Measurements from ENCODE around the gene CRYBG1.

DNA sequence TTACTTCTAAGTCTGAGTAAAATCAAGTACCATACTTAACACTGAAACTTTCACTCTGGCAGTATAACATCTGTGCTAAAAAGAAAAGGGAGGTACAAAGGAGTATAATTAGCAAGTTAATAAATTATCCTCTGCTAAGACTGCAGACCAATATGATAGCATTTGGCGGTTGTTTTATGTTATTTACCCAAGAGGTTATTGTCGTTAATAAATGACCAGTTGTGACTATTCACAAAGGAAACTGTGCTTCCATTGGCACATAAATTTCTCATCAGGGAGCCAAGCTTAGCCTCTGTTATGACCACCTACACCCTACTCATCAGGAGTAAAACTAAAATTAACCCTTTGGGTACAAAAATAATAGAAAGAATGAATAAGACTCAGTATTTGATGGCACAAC is 86.5 kb downstream of the CRYBG1 start:
- TF ChIP-seq EHMT2 (IDR thresholded peaks at IDR 0.05; ENCODE audit: borderline replicate concordance, low read depth, low read length) = no peak
- TF ChIP-seq MAFF (IDR thresholded peaks at IDR 0.05; ENCODE audit: low read depth, low read length) = no peak
- no peak for TF ChIP-seq ESRRA (CRISPR knock-in tag; IDR thresholded peaks at IDR 0.05; ENCODE audit: low read depth)
- no peak for TF ChIP-seq NFATC3 (CRISPR knock-in tag; IDR thresholded peaks at IDR 0.05)
- no peak for TF ChIP-seq ZNF660 (CRISPR knock-in tag; IDR thresholded peaks at IDR 0.05; ENCODE audit: borderline replicate concordance, low read depth)
- no peak for TF ChIP-seq HDAC2 (CRISPR knock-in tag; IDR thresholded peaks at IDR 0.05)
- no peak for TF ChIP-seq ZNF782 (CRISPR knock-in tag; IDR thresholded peaks at IDR 0.05; ENCODE audit: borderline replicate concordance)
- TF ChIP-seq ZZZ3 (CRISPR knock-in tag; IDR thresholded peaks at IDR 0.05; ENCODE audit: borderline replicate concordance) = no peak
- TF ChIP-seq GATA4 (IDR thresholded peaks at IDR 0.05; ENCODE audit: borderline replicate concordance, low read depth) = no peak
- TF ChIP-seq, protein P1, sequence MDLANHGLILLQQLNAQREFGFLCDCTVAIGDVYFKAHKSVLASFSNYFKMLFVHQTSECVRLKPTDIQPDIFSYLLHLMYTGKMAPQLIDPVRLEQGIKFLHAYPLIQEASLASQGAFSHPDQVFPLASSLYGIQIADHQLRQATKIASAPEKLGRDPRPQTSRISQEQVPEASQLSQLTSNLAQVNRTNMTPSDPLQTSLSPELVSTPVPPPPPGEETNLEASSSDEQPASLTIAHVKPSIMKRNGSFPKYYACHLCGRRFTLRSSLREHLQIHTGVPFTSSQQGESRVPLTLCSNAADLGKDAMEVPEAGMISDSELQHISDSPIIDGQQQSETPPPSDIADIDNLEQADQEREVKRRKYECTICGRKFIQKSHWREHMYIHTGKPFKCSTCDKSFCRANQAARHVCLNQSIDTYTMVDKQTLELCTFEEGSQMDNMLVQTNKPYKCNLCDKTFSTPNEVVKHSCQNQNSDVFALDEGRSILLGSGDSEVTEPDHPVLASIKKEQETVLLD (CRISPR knock-in tag; IDR thresholded peaks at IDR 0.05; ENCODE audit: low read depth) = no peak
- no peak for TF ChIP-seq CHD2 (IDR thresholded peaks at IDR 0.05; ENCODE audit: low read depth, low read length)
- TF ChIP-seq ZFP36L2 (CRISPR knock-in tag; IDR thresholded peaks at IDR 0.05) = no peak
- TF ChIP-seq MAZ (IDR thresholded peaks at IDR 0.05; ENCODE audit: borderline replicate concordance, low read depth, low read length) = no peak
- TF ChIP-seq MAZ (CRISPR knock-in tag; IDR thresholded peaks at IDR 0.05; ENCODE audit: low read depth) = no peak
- TF ChIP-seq, protein P2, sequence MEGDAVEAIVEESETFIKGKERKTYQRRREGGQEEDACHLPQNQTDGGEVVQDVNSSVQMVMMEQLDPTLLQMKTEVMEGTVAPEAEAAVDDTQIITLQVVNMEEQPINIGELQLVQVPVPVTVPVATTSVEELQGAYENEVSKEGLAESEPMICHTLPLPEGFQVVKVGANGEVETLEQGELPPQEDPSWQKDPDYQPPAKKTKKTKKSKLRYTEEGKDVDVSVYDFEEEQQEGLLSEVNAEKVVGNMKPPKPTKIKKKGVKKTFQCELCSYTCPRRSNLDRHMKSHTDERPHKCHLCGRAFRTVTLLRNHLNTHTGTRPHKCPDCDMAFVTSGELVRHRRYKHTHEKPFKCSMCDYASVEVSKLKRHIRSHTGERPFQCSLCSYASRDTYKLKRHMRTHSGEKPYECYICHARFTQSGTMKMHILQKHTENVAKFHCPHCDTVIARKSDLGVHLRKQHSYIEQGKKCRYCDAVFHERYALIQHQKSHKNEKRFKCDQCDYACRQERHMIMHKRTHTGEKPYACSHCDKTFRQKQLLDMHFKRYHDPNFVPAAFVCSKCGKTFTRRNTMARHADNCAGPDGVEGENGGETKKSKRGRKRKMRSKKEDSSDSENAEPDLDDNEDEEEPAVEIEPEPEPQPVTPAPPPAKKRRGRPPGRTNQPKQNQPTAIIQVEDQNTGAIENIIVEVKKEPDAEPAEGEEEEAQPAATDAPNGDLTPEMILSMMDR (CRISPR knock-in tag; IDR thresholded peaks at IDR 0.05) = no peak
